ENCODE results near the gene VPREB1. TPM values are rescaled to one million over a fixed set of nuclear protein-coding genes. Genes with fewer than 3 reads are reported as not detected.
"Not testable (repeated sequence)": the region's sequence is repeated elsewhere in the genome, so short reads cannot be mapped to it uniquely, and the experiment has no call there.

VPREB1 gene
- polyA plus RNA-seq, 3 donors: not detected

DNA sequence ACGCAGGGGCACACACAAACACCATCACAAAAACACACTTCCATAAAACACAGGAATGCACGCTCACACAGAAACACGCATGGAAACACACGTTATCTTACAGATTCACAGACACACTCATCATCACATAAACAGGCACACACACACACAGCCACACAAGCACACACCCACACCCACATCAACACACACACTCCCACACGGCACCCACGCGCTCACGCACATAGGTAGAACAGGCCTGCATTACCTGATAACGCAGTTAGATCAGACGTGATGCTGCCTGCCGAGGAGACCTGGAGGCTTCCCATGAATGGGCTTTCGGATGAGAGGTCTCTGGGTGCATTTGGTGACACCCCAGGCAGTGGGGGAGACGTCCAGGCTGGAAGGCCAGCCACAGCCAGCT, 11.5 kb downstream of the VPREB1 start:
- H3K27ac Mint-ChIP-seq; H2AFZ ChIP-seq (ENCODE audit: insufficient read depth, low read depth, low read length, poor library complexity, severe bottlenecking); H3K4me3 Mint-ChIP-seq; H3K36me3 Mint-ChIP-seq; DNase-seq; H3K9me3 ChIP-seq (replicated peaks in 1 of 2; ENCODE audit: control insufficient read depth in 1 of 2, insufficient read depth in 1 of 2, low read length in 2 of 2); intact Hi-C loops (cut with micrococcal nuclease); H3K4me1 ChIP-seq (ENCODE audit: control insufficient read depth in 1 of 2, insufficient read depth in 2 of 2, low read length in 2 of 2); H3K27me3 Mint-ChIP-seq (ENCODE audit: low read depth in 3 of 3); H3K4me3 ChIP-seq (replicated peaks in 1 of 3; ENCODE audit: low read depth in 2 of 3, low read length in 3 of 3); H3K9ac ChIP-seq (ENCODE audit: insufficient read depth, low read length, poor library complexity, severe bottlenecking); H3K36me3 ChIP-seq (replicated peaks in 1 of 2; ENCODE audit: control insufficient read depth in 1 of 2, insufficient read depth in 2 of 2, low read length in 2 of 2); H3K4me2 ChIP-seq (replicated peaks; ENCODE audit: extremely low read depth, low read length, poor library complexity, severe bottlenecking); H3K79me2 ChIP-seq (ENCODE audit: insufficient read depth, low read length); H3K4me1 Mint-ChIP-seq; H3K27me3 ChIP-seq (ENCODE audit: control insufficient read depth in 2 of 2, insufficient read depth in 2 of 2, low read length in 2 of 2); H3K27ac ChIP-seq (ENCODE audit: low read depth in 1 of 2, low read length in 2 of 2); H4K20me1 ChIP-seq (ENCODE audit: insufficient read depth, low read length): not testable (repeated sequence)
- peaks cover 2 to 14% (median 10%) of the 10 kb centered on the region in 7 donors for H3K9me3 Mint-ChIP-seq
- 90% methylated on average over 12 of the region's 13 CpGs for WGBS (ENCODE audit: insufficient coverage)

DNA sequence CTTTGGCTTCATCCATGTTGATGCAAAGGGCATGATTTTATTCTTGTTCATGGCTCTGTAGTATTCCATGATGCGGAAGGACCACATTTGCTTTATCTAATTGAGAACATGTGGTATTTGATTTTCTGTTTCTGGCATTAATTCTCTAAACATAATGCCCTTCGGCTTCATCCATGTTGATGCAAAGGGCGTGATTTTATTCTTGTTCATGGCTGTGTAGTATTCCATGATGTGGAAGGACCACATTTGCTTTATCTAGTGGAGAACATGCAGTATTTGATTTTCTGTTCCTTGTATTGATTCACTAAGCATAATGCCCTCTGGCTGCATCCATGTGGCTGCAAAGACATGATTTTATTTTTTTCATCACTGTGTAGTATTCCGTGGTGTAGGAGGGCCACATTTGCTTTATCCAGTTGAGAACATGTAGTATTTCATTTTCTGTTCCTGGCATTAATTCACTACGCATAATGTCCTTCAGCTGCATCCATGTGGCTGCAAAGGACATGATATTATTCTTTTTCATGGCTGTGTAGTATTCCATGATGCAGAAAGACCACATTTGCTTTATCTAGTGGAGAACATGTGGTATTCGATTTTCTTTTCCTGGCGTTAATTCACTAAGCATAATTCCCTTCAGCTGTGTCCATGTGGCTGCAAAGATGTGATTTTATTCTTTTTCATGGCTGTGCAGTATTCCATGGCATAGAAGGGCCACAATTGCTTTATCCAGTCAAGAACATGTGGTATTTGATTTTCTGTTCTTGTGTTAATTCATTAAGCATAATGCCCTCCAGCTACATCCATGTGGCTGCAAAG, 14.2 kb downstream of the VPREB1 start:
- H2AFZ ChIP-seq (ENCODE audit: insufficient read depth, low read depth, low read length, poor library complexity, severe bottlenecking); H4K20me1 ChIP-seq (ENCODE audit: insufficient read depth, low read length); H3K4me3 ChIP-seq (replicated peaks in 1 of 3; ENCODE audit: low read depth in 2 of 3, low read length in 3 of 3); H3K4me2 ChIP-seq (replicated peaks; ENCODE audit: extremely low read depth, low read length, poor library complexity, severe bottlenecking); DNase-seq; H3K36me3 Mint-ChIP-seq; H3K36me3 ChIP-seq (replicated peaks in 1 of 2; ENCODE audit: control insufficient read depth in 1 of 2, insufficient read depth in 2 of 2, low read length in 2 of 2); H3K4me1 Mint-ChIP-seq; H3K9me3 ChIP-seq (replicated peaks in 1 of 2; ENCODE audit: control insufficient read depth in 1 of 2, insufficient read depth in 1 of 2, low read length in 2 of 2); H3K27me3 Mint-ChIP-seq (ENCODE audit: low read depth in 3 of 3); H3K4me1 ChIP-seq (ENCODE audit: control insufficient read depth in 1 of 2, insufficient read depth in 2 of 2, low read length in 2 of 2); H3K27me3 ChIP-seq (ENCODE audit: control insufficient read depth in 2 of 2, insufficient read depth in 2 of 2, low read length in 2 of 2); H3K9ac ChIP-seq (ENCODE audit: insufficient read depth, low read length, poor library complexity, severe bottlenecking); H3K4me3 Mint-ChIP-seq; H3K27ac Mint-ChIP-seq; intact Hi-C loops (cut with micrococcal nuclease); H3K79me2 ChIP-seq (ENCODE audit: insufficient read depth, low read length); H3K27ac ChIP-seq (ENCODE audit: low read depth in 1 of 2, low read length in 2 of 2): not testable (repeated sequence)
- H3K9me3 Mint-ChIP-seq: peaks cover 2 to 14% (median 10%) of the 10 kb centered on the region in 7 donors
- WGBS (ENCODE audit: insufficient coverage): 100% methylated on average over 2 of the region's 7 CpGs

DNA sequence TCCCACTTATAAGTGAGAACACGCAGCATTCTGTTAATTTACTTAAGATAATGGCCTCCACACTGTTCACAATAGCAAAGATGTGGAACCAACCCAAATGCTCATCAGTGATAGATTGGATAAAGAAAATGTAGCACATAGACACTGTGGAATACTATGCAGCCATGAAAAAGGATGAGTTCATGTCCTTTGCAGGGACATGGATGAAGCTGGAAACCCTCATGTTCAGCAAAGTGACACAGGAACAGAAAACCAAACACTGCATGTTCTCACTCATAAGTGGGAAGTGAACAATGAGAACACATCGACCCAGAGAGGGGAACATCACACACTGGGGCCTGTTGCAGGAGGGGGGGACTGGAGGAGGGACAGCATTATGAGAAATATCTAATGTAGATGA, 15.6 kb downstream of the VPREB1 start:
- H3K27me3 ChIP-seq (ENCODE audit: control insufficient read depth in 2 of 2, insufficient read depth in 2 of 2, low read length in 2 of 2); H3K4me3 ChIP-seq (replicated peaks in 1 of 3; ENCODE audit: low read depth in 2 of 3, low read length in 3 of 3); H4K20me1 ChIP-seq (ENCODE audit: insufficient read depth, low read length); H3K27ac ChIP-seq (ENCODE audit: low read depth in 1 of 2, low read length in 2 of 2); DNase-seq; H3K27ac Mint-ChIP-seq; H3K4me1 Mint-ChIP-seq; intact Hi-C loops (cut with micrococcal nuclease); H3K9ac ChIP-seq (ENCODE audit: insufficient read depth, low read length, poor library complexity, severe bottlenecking); H3K36me3 Mint-ChIP-seq; H3K9me3 ChIP-seq (replicated peaks in 1 of 2; ENCODE audit: control insufficient read depth in 1 of 2, insufficient read depth in 1 of 2, low read length in 2 of 2); H3K4me1 ChIP-seq (ENCODE audit: control insufficient read depth in 1 of 2, insufficient read depth in 2 of 2, low read length in 2 of 2); H3K27me3 Mint-ChIP-seq (ENCODE audit: low read depth in 3 of 3); H3K4me2 ChIP-seq (replicated peaks; ENCODE audit: extremely low read depth, low read length, poor library complexity, severe bottlenecking); H3K4me3 Mint-ChIP-seq; H2AFZ ChIP-seq (ENCODE audit: insufficient read depth, low read depth, low read length, poor library complexity, severe bottlenecking); H3K79me2 ChIP-seq (ENCODE audit: insufficient read depth, low read length); H3K36me3 ChIP-seq (replicated peaks in 1 of 2; ENCODE audit: control insufficient read depth in 1 of 2, insufficient read depth in 2 of 2, low read length in 2 of 2): not testable (repeated sequence)
- WGBS (ENCODE audit: insufficient coverage): no CpG with 5 or more reads among the region's 2 CpGs
- H3K9me3 Mint-ChIP-seq: peaks cover 2 to 14% (median 10%) of the 10 kb centered on the region in 7 donors

DNA sequence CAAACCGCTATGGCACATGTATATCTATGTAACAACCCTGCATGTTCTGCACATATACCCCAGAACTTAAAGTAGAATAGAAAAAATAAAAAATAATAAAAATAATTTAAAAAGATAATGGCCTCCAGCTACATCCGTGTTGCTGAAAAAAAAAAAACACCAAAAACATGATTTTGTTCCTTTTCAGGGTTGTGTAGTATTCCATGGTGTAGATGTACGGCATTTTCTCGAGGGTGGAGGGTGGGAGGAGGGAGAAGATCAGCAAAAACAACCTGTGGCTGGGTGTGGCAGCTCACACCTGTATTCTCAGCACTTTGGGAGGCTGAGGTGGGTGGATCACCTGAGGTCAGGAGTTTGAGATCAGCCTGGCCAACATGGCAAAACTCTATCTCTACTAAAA, 16.0 kb downstream of the VPREB1 start:
- H3K27me3 Mint-ChIP-seq (ENCODE audit: low read depth in 3 of 3); H3K9me3 ChIP-seq (replicated peaks in 1 of 2; ENCODE audit: control insufficient read depth in 1 of 2, insufficient read depth in 1 of 2, low read length in 2 of 2); H3K4me1 Mint-ChIP-seq; H3K4me2 ChIP-seq (replicated peaks; ENCODE audit: extremely low read depth, low read length, poor library complexity, severe bottlenecking); H3K79me2 ChIP-seq (ENCODE audit: insufficient read depth, low read length); H3K27ac ChIP-seq (ENCODE audit: low read depth in 1 of 2, low read length in 2 of 2); H3K27me3 ChIP-seq (ENCODE audit: control insufficient read depth in 2 of 2, insufficient read depth in 2 of 2, low read length in 2 of 2); H3K4me3 Mint-ChIP-seq; H3K27ac Mint-ChIP-seq; DNase-seq; intact Hi-C loops (cut with micrococcal nuclease); H3K36me3 Mint-ChIP-seq; H2AFZ ChIP-seq (ENCODE audit: insufficient read depth, low read depth, low read length, poor library complexity, severe bottlenecking); H3K36me3 ChIP-seq (replicated peaks in 1 of 2; ENCODE audit: control insufficient read depth in 1 of 2, insufficient read depth in 2 of 2, low read length in 2 of 2); H3K4me1 ChIP-seq (ENCODE audit: control insufficient read depth in 1 of 2, insufficient read depth in 2 of 2, low read length in 2 of 2); H3K4me3 ChIP-seq (replicated peaks in 1 of 3; ENCODE audit: low read depth in 2 of 3, low read length in 3 of 3); H4K20me1 ChIP-seq (ENCODE audit: insufficient read depth, low read length); H3K9ac ChIP-seq (ENCODE audit: insufficient read depth, low read length, poor library complexity, severe bottlenecking): not testable (repeated sequence)
- peaks cover 2 to 14% (median 10%) of the 10 kb centered on the region in 7 donors for H3K9me3 Mint-ChIP-seq
- no CpG with 5 or more reads among the region's 4 CpGs for WGBS (ENCODE audit: insufficient coverage)
